H1 (cell line): ENCODE data around the gene AGXT2.

Experiments used
- ASH2L ChIP-seq: fragments of 200-600, 300-600 bp; sonication (generic); IDR thresholded peaks from one replicate; pipeline ENCODE4 v1.7.1; 2017; ENCODE audit warnings: low read length
- CTCF ChIP-seq, 3 experiments: IDR thresholded peaks; 1 replicate in 2 of 3; 2 replicates in 1 of 3; pipeline versions ENCODE4 v1.5.1 to v1.6.1; 2011; ENCODE audit warnings: low read length in 3 of 3, mild to moderate bottlenecking in 3 of 3, inconsistent platforms in 2 of 3, low read depth in 1 of 3, moderate library complexity in 1 of 3; ENCODE audit not compliant: insufficient read depth in 1 of 3; ENCODE audit errors: control extremely low read depth in 1 of 3
- EP300 ChIP-seq, 2 experiments: IDR thresholded peaks; 1 replicate in 1 of 2; 2 replicates in 1 of 2; pipeline ENCODE4 v1.6.1; 2011 to 2012; ENCODE audit warnings: low read depth in 2 of 2, low read length in 2 of 2, mild to moderate bottlenecking in 2 of 2, borderline replicate concordance in 1 of 2, inconsistent platforms in 1 of 2, moderate library complexity in 1 of 2
- HDAC6 ChIP-seq: IDR thresholded peaks from one replicate; pipeline ENCODE4 v1.7.1; 2012; ENCODE audit warnings: low read depth, mild to moderate bottlenecking, inconsistent platforms, low read length, moderate library complexity
- JUND ChIP-seq: IDR thresholded peaks from 2 replicates; pipeline ENCODE4 v1.6.1; 2011; ENCODE audit warnings: mild to moderate bottlenecking, improper control_type of control experiment, low read length
- MAX ChIP-seq: IDR thresholded peaks from 2 replicates; pipeline ENCODE4 v1.6.1; 2012; ENCODE audit warnings: inconsistent platforms
- POLR2A ChIP-seq, 2 experiments: IDR thresholded peaks; 1 replicate in 1 of 2; 2 replicates in 1 of 2; pipeline ENCODE4 v1.6.1; 2011; ENCODE audit warnings: low read depth in 2 of 2, low read length in 2 of 2, mild to moderate bottlenecking in 2 of 2; ENCODE audit errors: control extremely low read depth in 1 of 2
- POLR2AphosphoS5 ChIP-seq: IDR thresholded peaks from 2 replicates; pipeline ENCODE4 v1.6.1; 2011; ENCODE audit warnings: low read depth, low read length
- SUZ12 ChIP-seq: fragments of 200-600 bp; sonication (generic); IDR thresholded peaks from 2 replicates; pipeline ENCODE4 v1.6.1; 2012; ENCODE audit warnings: mild to moderate bottlenecking, inconsistent platforms, low read length, moderate library complexity, mixed read lengths
- TAF1 ChIP-seq: IDR thresholded peaks from 2 replicates; pipeline ENCODE4 v1.6.1; 2011; ENCODE audit warnings: mild to moderate bottlenecking, low read depth, low read length
- TEAD4 ChIP-seq: IDR thresholded peaks from 2 replicates; pipeline ENCODE4 v1.6.1; 2012; ENCODE audit warnings: low read depth, low read length, inconsistent platforms, mixed read lengths
- ZNF274 ChIP-seq: IDR thresholded peaks from 2 replicates; pipeline ENCODE4 v1.7.0; 2012; ENCODE audit warnings: low read length, borderline replicate concordance; ENCODE audit errors: extremely low read depth

- TF ChIP-seq CTCF (IDR thresholded peaks at IDR 0.05; ENCODE audit: control extremely low read depth in 1 of 3, insufficient read depth in 1 of 3, low read depth in 1 of 3, low read length in 3 of 3), result no peak
- no peak for TF ChIP-seq ZNF274
- no peak for TF ChIP-seq POLR2A (IDR thresholded peaks at IDR 0.05; ENCODE audit: control extremely low read depth in 1 of 2, low read depth in 2 of 2, low read length in 2 of 2)
- no peak for TF ChIP-seq ASH2L
- no peak for TF ChIP-seq MAX
- TF ChIP-seq POLR2AphosphoS5, result no peak
- TF ChIP-seq EP300 (IDR thresholded peaks at IDR 0.05; ENCODE audit: borderline replicate concordance in 1 of 2, low read depth in 2 of 2, low read length in 2 of 2), result no peak
- no peak for TF ChIP-seq TEAD4
- no peak for TF ChIP-seq HDAC6
- no peak for TF ChIP-seq TAF1
- TF ChIP-seq JUND, result no peak
- TF ChIP-seq SUZ12, result no peak
These were observed 18.4 kb downstream of the AGXT2 start for GRCh38 chr5:35029333-35029732.
